GM18861 (cell line): ENCODE measurements around the gene TNFRSF1A.
A peak's percentile ranks its signal among the peaks of the same experiment; 100 is the strongest.
"Not testable (repeated sequence)": the region's sequence is repeated elsewhere in the genome, so short reads cannot be mapped to it uniquely, and the experiment has no call there.

Source experiments
- ATAC-seq: cut with Tn5 transposase; IDR thresholded peaks from one replicate; pipeline ENCODE4 v1.9.1; 2021; ENCODE audit not compliant: unreplicated experiment

The TNFRSF1A gene

DNA sequence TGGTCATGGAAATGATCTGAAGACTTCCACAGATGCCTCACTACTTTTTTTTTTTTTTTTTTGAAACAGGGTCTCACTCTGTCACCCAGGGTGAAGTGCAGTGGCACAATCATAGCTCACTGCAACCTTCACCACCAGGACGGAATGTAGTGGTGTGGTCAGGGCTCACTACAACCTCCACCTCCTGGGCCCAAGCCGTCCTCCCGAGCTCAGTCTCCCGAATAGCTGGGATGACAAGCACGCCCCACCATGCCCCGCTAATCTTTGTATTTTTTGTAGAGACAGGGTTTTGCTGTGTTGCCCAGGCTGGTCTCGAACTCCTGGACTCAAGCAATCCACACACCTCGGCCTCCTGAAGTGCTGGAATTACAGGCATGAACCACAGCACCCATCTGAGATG lies 3.3 kb downstream of the TNFRSF1A start:
- ATAC-seq = not testable (repeated sequence)

DNA sequence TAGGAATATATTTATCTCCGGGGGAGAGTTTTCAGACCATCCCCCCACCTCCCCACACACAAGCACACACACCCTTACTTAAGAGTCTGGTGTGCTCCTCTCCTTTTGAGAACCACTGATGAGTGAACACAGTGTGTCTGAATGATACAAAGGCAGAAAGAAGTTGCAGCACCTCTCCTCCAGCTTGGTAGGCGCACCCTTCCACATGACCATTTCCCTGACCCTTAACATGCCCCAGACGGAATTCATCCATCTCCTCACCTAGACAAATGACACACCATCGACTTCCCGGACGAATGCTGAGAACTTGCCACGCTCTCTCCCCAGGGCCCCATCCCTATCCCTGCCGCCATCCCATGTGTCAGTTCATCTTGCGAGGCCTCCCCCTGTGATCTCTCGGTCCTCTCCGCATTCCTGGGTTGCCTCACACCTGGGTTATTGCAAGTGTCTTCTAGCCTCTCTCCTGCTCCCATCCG lies 3.9 kb downstream of the TNFRSF1A start:
- ATAC-seq = no peak

DNA sequence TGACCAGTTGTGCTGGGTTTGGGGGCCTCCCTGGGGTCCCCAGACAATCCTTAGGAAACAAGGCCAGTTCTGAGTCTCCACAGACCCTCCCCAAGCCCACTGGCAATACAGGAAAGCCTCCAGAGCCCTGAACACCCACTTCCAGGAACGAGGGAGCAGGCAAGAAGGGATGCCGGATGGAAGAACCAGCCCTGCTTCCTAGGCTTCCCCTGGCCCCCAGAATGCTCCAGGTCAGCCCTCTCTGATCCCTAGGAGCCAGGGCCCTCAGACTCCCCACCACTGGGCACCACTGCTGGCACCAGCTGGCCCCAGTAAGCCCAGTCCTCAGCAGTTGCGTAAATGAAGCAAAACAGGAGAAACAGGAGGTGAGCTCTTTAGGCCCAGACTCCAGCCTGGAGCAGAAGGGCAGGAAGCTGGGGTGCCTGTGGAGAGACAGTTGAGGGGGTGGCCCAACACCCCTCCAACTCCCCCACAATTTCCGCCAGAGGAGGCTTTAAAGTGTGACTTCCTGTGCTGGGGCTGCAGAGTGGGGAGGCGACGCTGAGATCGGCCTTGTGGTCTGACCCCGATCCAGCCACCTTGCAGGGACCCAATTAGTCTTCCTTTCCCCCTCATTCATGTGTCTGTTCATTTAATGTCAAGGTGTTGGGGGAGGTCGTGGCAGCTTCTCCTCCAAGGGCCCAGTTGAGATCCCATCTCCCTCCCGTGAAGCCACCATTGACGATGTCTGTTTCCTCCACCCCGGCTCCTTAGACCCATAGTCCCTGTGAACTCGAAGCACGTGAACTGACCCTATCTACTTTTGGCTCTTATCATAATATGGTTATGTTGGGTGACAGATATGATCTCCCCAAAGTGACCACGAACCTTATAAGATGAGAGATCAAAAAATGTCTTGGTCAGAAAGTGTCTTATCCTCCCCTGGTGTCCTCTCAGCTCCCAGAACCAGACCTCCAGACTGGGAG lies 4.7 kb downstream of the TNFRSF1A start:
- ATAC-seq = peak; percentile 29

DNA sequence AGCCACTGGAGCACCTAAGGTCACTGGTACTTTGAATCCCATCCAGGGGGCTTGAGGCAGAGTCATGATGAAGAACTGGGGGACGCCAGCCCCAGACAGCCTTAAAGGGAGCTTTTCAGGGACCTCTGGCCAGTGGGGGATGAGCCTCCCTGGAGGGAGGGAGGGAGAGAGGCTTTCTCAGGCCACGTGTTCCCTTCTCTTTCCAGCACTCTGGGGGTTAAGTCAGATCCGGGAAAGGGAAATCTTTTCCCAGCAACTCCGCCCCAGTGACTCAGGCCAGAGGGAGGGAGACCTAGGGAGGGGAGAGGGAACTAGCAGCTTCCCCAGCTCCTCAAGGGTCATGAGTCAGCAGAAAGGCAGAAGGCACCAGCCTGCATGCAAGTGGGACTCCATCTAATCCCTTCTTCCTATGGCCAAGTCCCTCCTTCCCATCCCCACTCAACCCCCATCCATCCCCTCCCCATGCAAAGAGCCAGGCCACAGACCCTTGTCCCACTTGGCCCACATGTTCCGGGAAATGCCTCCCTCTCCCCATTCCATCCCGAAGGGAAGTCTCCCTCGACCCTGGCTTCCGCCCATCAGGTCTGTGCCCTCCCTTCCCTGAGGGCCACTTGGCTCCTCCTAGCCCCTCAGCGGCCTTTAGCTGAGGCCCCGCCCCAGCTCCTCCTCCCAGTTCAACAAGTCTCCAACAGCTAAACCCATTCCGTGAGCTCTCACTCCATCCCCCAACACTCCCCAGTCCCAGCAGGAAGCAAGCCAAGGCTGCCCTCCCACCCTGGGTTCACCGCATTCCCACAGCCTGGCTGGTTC lies 5.6 kb downstream of the TNFRSF1A start:
- no peak for ATAC-seq

DNA sequence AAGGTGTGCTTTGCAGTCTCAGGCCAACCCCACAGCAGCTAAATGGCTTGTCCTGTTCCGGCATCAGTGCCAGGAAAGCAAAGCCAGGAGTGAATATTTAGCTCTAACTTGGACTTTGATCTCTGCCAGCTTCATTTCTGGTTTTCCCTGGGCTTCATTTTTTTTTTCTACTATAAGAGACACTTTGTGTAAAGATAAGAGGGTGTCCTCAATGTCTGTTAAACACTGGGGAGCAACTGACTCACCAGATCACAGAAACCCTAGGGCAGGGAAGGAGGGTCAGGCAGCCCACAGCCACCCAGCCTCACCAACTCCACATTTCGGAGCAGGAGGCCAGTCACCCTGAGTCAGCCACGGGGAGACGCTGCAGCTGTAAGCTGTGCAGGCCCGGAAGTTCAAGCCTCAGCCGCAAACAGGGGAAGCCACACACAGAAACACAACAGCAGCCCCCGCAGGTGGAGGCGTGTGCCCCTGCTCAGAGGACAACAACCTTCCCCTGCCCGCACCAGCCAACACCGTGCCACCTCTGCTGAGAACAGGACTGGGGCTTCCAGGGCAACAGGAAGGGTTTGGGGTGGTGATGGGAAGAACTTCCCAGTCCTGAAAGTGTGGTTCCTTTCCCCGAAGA lies 6.3 kb downstream of the TNFRSF1A start:
- peak; percentile 51 for ATAC-seq

DNA sequence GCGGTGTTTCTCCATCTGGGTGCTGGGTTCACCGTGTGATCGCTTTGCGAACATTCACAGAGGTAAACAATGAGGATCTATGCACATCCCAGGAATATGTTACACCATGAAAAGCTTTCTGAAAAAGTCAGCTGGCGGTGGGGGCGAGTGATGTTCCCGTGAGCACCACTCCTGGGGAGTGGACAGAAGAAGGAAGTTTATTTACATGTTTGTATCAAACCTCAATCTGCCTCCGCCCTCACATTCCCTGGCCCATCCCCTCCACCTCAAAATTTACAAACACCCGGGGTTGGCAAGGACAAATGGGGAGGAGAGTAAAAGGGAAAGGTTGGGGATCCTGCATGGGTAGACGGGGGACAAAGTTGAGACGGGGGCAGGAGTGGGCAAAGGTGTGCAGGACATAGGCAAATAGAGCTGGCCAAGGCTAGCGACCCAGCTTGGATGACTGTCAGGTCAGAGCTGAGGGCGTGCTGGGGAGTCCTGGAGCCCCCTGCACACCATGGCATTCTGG lies 6.9 kb downstream of the TNFRSF1A start:
- ATAC-seq = no peak

DNA sequence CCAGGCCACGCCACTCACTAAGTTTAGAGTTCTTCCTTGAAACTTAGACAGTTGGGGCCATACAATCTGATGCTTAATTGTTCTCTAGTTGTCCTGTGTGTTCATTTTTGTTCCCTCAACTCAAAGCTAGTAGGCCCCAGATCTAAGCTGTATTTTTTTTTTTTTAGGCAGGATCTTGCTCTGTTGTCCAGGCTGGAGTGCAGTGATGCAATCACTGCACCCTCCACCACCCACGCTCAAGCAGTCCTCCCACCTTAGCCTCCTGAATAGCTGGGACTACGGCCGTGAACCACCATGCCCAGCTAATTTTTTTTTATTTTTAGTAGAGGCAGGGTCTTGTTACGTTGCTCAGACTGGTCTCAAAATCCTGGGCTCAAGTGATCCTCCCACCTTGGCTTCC lies 7.5 kb downstream of the TNFRSF1A start:
- ATAC-seq = no peak

DNA sequence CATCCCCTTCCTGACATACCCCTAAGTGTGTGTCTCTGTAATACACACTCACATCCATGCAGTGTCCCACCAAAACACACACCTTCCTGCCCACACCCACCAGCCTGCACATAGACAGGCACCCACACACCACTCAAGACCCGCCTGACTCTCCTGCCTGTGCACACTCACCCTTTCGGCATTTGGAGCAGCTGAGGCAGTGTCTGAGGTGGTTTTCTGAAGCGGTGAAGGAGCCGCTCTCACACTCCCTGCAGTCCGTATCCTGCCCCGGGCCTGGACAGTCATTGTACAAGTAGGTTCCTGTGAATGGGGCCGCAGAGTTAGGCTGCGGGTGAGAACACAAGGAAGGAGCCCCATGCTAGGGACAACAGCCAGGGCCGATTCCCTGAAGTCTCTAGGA lies 8.3 kb downstream of the TNFRSF1A start:
- no peak for ATAC-seq

DNA sequence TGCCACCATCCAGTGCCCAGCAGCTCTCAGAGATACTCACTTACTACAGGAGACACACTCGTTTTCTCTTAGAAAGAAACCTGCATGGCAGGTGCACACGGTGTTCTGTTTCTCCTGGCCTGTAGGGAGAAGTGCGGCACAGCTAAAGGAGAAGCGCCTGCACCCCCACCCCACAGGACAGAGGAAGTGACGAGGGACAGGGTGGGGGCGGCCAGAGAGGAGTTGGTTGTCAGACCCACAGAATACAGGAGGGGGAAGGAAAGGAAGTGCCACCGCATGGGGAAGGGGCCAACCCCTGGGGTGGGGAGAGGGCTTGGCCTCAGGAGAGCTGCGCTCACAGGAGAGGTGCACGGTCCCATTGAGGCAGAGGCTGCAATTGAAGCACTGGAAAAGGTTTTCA lies 8.8 kb downstream of the TNFRSF1A start:
- ATAC-seq = no peak

DNA sequence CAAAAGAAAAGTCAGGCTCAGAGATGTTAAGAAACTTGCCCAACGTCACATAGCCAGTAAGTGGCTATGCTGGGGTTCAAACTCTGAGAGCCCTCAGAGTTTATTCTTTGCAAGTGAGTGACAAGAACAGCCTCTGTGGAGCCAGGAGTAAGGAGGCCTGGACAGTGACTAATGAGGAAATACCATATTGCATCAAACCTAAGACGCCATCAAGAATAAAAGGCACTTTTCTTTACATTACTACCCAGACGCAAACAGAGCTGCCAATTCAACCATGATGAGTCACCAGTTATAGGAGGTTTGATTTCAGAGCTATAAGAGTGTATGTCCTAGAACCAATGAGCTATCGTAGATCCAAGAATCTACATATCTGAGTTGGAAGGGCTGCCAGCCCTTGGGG lies 9.4 kb downstream of the TNFRSF1A start:
- no peak for ATAC-seq

DNA sequence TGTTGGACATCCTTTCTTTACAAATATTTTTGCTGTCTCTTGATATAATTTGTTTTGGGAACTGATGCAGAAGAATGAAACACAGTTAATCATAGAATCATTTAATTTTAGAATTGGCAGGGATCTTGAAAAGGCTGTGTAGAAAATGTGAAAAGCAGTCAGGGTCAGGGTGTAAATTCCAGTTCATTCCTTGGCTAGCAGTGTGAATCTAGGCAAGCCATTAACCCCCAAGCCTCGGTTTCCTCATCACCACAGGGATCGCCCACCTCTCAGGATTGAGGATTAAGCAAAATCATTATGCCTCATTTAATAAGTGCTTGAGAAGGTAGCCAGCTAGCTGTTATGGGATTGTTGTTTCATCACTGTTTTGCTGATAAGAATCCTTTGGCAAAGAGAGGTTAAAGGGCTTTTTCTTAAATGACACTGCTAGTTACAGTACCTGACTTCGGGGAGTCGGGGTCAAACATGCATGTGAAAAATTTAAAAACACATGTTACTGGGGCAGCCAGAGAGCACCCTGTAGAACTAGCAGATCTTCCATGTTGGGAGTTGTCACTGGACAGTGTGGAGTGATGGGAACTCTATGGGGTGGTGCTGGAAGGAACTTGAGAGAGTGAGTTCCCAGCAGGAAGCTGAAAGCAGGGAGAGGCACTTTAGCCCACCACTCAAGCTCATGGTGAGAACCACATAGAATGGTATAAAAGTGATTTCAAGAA lies 10.7 kb downstream of the TNFRSF1A start:
- no peak for ATAC-seq

DNA sequence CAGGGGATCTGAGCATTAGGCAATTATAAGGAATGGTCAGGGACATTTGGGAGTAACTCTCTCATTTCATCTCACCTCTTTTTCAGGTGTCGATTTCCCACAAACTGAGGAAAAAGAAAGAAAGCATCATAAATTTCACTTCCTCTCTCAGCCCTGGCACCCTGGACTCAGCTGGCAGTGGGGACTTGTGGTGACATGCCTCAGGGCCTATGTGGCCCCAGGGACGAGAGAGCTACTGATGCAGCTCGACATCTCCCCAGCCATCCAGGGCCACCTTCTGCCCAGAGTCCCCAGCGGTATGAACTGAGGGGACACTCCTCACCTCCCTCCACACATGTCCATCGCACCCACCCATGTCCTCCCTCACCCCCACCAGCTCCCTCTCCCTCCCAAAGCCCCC lies 11.7 kb downstream of the TNFRSF1A start:
- ATAC-seq = peak; percentile 52

DNA sequence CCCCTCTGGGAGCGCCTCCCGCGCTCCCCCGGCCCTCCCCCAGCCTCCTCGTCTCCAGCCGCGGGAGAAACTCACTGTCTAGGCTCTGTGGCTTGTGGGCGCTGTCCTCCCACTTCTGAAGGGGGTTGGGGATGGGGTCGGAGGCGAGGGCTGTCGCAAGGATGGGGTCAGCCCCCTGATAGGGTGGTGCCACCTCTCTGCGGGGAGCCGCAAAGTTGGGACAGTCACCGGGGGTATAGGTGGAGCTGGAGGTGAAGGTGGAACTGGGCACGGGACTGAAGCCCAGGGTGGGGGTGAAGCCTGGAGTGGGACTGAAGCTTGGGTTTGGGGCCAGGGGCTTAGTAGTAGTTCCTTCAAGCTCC lies 12.2 kb downstream of the TNFRSF1A start:
- no peak for ATAC-seq

DNA sequence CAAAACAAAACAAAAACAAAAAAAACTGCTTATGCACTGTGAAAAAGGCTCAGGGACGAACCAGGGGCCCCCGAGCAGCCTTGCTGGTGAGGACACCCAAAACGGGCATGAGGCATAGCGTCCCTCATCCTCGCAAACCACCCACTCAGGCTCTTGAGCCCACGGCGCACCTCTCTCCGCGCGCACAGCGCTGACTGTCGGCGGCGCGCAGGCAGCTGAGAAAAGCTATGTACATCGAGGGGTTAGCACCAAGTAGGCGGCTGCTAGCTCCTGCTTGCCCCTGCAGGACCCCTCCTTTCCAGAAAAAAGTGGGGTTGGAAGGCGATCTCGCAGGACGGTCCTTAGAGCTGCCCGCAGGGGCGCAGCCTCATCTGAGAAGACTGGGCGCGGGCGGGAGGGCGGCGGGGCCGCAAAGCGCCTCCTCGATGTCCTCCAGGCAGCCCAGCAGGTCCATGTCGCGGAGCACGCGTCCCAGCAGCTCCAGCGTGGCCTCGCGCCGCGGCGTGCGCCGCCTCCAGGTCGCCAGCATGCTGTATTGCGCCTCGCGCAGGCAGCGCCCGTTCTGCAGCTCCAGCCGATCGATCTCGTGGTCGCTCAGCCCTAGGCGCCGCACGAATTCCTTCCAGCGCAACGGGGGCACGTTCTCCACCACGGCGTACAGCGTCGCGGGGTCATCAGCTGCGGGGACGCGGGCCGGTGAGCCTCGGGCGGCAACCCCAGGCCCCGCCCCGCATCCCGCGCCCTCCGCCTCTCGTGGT lies 12.8 kb downstream of the TNFRSF1A start:
- no peak for ATAC-seq

DNA sequence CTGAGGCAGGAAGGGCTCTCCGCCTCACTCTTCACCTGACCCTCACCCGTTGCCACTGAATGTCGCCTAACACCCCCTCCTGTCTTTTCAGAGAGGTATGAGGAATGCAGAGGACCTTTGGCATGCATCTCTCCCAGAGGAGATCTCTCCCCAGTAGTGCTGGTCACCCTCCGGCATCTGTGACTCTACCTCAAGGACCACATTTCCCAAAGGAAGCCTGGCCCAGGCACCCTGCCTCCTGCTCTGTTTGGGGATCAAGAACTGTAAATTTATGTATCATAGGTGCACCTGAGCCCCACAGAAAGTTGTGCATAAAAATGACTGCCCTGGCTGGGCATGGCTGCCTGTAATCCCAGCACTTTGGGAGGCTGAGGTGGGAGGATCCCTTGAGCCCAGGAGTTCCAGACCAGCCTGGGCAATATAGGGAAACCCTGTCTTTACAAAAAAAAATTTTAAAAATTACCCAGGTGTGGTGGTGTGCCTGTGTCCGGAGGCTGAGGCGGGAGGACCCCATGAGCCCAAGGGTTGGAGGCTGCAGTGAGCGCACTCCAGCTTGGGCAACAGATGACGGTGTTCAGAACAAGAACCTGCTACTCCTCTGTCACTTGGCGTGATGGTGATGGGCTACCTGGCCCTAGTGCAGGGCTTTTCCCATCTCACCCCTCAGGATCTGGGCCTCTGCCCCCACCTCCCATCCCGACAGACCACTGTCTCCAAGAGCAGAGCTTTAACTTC lies 13.7 kb downstream of the TNFRSF1A start:
- no peak for ATAC-seq

DNA sequence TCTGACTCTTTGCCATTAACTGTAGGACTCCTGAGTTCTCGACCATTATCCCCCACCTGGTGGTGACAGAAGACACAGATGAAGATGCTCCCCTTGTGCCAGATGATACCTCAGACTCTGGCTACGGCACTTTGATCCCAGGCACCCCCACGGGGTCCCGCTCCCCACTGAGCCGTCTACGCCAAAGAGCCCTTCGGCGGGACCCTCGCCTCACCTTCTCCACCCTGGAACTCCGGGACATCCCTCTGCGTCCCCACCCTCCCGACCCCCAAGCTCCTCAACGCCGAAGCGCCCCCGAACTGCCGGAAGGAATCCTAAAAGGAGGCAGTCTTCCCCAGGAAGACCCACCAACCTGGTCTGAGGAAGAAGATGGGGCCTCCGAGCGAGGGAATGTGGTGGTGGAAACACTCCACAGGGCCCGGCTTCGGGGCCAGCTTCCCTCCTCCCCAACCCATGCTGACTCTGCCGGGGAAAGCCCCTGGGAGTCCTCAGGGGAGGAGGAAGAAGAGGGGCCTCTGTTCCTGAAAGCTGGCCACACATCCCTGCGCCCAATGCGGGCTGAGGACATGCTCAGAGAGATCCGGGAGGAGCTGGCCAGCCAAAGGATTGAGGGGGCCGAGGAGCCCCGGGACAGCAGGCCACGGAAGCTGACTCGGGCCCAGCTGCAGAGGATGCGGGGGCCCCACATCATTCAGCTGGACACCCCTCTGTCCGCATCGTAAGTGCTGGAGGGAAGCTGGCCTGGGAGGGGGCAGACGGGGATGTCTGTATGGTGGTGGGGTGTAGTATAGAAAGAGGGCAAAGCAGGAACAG lies 14.4 kb downstream of the TNFRSF1A start:
- ATAC-seq = no peak

DNA sequence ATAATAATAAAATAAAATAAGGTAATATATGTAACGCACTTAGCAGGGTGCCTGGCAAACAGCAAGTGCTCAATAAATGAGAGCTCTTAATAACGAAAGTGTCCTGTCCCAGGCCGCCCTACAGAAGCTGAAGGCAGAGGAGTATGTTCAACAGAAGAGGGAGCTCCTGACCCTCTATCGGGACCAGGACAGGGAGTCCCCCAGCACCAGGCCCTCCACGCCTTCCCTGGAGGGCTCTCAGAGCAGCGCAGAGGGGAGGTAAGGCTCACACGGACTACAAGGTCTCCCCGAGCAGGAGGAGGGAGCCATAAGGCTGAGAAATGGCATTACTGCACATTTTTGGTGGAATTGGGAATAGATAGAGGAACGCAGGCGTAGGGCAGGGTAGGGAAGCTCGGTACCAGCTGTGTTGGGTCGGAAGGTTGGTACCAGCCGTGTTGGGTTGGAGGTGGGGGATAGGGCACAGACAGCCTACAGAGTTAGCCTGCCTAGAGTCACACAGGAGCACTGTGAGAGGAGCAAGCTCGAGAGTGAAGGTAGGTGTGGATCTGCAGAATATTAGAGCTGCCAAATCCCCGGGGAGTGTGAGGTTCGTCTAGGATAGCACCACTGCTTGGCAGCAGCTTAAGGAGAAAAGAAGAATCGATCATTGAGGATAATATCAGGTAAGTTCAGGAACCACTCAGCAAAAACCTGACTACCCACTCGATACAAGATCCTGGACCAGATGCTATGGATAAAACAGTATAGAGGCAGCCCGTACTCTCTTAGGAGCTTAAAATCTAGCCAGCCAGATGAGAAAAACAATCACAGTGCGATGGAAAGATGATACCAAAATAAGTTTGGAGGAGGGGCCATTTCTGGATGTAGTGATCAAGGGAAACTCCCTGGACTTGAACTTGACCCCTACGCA lies 15.3 kb downstream of the TNFRSF1A start:
- ATAC-seq = no peak
